ENCODE results near the gene CHST10.
"Not testable (repeated sequence)": the region's sequence is repeated elsewhere in the genome, so short reads cannot be mapped to it uniquely, and the experiment has no call there.

CHST10 gene, protein sequence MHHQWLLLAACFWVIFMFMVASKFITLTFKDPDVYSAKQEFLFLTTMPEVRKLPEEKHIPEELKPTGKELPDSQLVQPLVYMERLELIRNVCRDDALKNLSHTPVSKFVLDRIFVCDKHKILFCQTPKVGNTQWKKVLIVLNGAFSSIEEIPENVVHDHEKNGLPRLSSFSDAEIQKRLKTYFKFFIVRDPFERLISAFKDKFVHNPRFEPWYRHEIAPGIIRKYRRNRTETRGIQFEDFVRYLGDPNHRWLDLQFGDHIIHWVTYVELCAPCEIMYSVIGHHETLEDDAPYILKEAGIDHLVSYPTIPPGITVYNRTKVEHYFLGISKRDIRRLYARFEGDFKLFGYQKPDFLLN

DNA sequence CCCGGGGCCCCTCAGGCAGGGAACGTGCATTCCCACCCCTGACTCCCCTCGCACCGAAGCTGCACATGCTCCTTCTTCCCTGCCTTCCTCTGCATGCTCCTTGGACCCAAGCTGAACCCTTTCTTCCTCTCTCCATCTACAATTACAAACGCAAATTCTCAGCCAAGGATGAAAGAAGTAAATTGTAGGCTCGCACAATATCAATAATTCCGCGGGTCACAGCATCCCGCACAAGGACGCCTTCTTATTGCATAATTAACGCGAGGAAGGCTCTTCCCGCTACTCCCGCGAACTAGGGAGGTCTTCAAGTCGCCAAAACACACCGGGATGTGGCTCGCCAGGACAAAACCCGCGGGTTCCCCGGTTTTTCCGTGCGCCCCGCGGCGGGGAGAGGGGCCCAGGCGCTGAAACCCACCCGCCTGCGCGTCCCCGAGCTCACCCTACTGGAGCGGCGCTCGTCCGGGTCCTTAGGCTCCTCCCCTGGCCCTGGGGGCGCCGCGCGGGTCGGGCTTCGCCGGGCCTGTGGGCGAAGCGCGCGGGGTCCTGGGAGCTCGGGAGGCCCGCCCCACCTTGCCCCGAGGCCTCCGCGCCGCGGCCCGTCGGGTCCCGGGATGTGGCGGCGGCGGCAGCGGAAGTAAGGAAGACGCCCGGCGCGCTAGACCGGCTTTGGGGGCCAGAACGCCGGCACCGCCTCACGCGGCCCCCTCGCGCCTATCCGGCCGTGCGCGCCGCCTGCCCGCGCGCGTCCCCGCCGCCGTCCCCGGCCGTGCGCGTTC lies at the start of gene CHST10:
Gene CHST10, minus strand, starts transcription at position 734 of the 776 bp plus-strand sequence. CDS start 10,993 bp downstream, outside the sequence.
- DNase-seq: peak; percentile 73

DNA sequence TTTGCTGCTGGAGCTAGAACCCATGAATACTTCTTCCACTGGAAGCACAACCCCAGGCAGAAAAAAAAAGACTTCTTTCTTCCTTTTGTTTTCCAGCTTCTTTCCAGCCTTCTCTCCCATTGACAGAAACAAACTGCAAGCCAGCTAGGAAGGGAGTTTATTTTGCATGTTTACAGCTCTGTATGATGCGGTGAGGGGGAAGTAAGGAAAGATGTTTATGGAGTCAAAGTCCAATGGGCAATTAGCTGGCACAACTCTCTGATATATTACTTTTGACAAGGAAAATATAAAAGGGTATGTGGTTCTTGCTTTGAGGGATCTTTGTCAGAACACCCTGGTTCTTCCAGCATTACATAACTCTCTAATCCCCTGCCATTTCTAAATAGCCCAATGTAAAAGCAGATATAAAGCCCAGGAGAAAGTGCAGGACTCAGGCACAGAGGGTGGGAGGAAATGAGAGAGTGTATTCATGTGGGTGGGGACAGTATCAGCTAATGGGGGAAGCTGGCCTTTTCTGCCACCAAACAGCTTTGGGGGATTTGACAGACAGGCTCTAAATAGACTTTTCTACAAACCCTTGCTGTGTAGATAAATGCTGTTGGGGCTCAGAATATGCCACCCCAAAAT lies 43.5 kb upstream of the CHST10 start:
- no peak for DNase-seq

DNA sequence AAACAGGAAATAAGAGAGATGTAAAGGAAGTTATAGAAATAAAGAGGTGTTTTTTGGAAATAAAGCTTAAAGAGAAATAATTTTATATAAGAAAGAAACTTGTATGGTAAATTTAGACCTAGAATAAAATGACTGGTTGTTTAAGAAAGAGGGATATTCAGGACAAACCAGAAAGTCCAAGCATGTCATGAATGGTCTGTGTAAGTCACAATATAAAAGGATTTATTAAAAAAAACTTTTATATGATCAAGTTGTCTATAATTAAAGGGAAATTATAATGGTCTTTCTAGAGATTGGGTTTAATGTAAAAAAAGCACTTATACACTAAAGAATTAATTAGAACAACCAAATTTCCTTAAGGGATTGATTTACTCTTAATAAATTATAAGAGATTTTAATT lies 38.9 kb upstream of the CHST10 start:
- DNase-seq: not testable (repeated sequence)

DNA sequence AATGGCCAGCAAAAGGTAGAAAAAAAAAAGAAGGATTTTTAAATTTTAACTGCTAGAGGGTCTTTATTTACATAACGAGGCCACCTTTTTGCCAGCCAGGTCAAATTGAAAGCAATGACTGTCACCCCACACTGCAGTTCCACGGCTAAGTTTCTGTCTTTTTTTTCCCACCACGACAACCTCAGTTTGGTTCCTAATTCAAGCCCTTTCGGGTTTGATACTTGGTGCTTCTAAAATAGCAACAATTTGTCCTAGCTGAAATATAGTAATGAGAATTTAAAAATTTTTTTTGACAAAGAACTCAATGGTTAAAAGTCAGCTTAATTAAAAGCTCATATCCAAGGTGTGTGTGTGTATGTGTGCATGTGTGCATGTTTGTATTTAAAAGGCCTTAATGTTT lies 36.4 kb upstream of the CHST10 start:
- DNase-seq: no peak

DNA sequence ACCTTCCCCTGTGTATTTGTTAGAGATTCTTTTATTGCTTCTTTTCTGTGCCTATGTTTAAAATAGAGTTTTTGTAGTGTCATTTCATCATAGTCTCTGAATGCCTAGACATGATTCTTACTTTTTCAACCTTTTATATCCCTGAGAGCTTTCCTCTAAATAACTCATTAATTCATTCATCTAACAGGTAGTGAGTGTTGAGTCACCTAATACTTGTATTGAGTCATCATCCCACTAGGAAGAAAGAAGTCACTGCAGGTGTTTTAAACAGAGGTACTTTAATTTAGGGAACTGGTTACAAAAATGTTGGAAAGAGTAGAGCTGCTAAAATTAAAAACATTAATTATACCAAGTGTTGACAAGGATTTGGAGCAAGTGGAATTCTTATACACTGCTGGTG lies 34.3 kb upstream of the CHST10 start:
- no peak for DNase-seq

DNA sequence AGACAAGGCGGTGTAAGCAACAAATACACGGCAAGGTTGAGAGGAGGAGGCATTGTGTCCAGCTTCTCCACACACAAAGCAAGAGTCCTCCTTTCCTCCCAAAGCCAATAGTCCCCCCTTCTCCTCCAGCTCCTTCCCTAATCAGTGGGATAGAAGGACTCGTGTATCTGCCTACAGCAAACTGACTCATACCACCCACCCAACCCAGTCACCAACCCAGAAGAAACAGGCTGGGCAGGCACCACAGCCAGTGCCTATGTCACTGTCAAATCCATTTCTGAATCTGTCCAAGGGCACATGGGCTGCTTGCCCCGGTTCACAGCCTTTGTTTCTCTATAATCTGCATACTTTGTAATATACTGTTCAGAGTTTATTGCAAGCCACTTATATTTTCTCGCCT lies 33.6 kb upstream of the CHST10 start:
- DNase-seq: no peak

DNA sequence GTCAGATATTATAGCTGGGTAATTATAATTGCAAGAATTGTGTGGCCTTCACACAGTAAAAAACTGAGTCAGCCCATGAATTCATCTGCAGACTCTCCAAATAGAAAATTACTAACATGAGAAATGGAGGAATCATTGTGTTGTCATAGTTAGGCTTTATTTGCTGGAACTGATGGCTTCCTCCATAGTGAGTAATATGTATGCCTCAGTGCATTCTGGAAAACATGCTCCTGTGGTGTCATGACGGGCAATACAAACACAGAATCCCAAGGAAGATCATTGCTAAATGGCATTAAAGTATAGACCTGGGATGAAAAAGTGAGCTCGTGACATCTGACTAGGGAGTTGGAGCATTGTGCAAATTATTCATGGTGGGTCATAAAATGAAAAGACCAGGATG lies 29.2 kb upstream of the CHST10 start:
- no peak for DNase-seq

DNA sequence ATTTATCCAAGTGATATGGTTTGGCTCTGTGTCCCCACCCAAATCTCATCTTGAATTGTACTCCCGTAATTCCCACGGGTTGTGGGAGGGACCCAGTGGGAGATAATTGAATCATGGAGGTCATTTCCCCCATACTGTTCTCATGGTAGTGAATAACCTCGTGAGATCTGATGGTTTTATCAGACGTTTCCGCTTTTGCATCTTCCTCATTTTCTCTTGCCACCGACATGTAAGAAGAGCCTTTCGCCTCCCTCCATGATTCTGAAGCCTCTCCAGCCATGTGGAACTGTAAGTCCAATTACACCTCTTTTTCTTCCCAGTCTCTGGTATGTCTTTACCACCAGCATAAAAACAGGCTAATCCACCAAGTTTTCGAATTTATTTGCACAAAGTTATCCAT lies 20.3 kb upstream of the CHST10 start:
- DNase-seq: no peak

DNA sequence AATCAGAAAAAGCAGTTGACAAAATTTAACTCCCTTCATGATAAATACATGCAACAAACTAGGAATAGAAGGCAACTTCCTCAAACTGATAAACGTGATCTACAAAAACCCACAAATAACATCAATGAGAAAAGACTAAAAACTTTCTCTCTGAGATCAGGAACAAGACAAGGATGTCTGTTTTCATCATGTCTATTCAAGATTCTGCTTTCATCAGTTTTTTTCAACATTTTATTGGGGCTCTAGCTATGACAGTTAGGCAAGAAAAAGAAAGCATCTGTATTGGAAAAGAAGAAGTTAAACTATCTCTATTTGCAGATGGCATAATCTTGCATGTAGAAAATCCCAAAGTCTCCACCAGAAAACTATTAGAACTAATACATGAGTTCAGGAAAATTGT lies 12.3 kb upstream of the CHST10 start:
- DNase-seq: no peak

DNA sequence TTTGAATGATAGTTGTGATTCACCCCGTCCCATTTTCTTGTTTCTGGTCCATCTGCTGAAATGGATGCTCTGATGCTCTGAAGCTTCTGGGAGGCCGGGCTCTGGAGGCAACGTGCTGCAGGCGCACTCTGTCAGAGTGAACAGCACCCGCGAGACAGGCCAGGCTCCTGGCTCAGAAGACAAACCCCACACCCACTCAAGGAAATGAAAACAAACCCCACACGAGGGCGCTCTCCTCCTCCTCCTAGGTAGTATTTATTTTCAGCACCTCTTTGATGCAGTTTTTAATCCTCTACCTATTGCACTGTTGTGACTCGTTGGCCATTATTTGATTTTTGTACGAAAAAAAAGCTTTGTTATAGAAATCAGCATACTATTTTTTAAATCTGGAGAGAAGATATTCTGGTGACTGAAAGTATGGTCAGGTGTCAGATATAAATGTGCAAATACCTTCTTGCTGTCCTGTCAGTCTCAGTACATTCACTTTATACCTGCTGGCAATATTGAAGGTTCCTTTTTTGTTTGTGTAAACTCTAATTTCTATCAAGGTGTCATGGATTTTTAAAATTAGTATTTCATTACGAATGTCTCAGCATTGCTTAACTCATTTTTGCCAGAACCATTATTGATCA lies 10.3 kb upstream of the CHST10 start:
- no peak for DNase-seq

DNA sequence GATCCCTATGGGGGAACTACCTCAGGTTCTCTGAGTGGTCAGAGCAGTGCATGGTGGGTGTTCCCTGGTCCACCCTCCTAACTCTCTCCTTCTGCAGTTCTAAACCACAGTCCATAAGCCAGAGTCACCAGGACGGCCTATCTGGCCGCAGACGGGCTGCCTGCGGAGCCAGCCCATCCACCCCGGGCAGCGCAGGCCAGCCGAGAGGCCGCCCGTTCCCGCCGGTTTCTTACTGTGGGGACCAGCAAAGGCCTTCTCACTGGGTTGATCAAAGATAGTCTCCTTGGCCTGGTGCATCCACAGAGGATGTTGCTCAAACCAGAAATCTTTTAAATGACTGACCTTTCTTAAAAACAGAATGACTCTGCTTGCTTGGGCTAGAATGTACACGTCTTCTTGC lies 9.6 kb upstream of the CHST10 start:
- DNase-seq: no peak

DNA sequence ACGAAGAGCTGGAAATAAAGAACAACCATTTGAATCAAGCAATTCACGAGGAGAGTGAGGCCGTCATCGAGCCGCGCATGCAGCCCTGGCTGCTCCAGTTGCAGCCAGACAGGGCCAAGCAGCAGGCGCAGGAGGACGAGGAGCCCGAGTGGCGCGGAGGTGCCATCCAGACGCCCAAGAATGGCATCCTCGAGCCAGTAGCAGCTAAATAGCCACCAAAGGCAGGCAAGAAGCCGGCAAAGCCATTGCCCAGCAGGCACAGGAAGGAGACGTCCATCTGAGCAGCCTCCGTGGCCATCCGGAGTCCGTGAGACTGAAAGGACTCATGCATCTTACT lies 8.9 kb upstream of the CHST10 start:
- DNase-seq: no peak

DNA sequence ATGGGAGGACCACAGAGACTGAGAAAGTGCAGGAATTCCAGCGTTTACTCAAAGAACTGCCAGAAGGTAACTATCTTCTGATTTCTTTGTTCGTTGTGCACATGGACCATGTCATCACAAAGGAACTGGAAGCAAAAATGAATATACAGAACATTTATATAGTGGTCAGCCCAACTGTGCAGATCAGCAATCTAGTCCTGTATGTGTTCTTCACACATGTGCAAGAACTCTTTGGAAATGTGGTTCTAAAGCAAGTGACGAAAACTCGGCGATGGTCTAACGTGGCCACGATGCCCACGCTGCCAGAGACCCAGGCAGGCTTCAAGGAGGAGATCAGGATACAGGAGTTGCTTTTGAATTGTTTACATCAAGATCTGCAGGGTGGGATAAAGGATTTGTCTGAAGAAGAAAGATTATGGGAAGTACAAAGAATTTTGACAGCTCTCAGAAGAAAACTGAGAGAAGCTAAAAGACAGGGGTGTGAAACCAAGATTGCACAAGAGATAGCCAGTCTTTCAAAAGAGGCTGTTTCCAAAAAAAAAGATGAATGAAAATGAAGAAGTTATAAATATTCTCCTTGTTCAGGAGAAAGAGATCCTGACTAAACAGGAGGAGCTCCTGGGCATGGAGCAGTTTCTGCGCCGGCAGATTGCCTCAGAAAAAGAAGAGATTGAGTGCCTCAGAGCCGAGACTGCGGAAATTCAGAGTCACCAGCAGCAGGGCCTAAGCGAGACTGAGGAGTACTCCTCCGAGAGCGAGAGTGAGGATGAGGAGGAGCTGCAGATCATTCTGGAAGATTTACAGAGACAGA lies 8.3 kb upstream of the CHST10 start:
- DNase-seq: no peak

DNA sequence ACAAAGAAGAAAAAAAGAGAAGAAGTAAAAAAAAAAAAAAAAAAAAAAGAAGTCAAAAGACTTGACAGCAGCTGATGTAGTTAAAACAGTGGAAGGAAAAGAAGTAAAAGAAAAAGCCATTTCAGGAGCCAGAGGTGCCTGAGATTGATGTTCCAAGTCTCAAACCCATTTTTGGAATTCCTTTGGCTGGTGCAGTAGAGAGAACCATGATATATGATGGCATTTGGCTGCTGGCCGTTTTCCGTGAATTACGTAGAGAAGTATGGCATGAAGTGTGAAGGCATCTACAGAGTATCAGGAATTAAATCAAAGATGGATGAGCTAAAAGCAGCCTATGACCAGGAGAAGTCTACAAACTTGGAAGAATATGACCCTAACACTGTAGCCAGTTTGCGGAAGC lies 7.6 kb upstream of the CHST10 start:
- DNase-seq: no peak

DNA sequence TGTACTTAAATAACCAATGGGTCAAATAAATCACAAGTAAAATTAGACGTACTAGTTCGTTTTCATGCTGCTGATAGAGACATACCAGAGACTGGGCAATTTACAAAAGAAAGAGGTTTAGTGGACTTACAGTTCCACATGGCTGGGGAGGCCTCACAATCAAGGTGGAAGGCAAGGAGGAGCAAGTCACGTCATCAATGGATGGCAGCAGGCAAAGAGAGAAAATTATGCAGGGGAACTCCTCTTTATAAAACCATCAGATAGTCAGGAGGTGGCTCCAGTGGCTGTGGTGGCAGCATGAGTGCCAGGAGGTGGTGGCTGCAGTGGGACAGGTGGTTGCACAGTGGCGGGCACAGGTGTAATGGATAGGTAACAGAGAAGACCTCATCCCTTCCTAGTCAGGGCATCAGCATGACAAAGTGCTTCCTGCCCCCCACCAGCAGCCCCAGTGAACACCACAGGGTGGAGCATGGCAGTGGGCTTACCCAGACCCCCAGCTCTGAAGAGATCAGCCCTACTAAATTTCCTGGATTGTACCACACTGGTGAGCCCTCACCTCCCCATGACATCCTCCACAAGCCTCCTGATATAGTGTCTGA lies 6.9 kb upstream of the CHST10 start:
- DNase-seq: no peak

DNA sequence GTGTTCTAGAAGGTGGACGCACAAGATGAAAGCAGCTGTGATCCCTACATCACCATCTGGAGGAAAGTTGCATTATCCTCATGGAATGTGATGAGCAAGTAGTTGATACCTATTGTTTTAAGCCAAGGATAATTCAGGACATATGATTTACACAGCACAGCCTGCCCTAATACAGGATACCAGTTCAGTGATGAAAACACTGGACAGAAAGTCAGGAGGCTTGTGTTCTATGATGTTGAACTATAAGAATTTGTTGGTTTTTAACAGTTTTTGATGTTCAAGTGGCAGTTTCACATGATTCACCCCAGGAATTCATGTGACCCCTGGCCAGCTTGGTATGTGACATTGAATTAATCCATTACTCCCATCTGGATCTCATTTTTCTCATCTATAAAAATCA lies 6.2 kb upstream of the CHST10 start:
- no peak for DNase-seq

DNA sequence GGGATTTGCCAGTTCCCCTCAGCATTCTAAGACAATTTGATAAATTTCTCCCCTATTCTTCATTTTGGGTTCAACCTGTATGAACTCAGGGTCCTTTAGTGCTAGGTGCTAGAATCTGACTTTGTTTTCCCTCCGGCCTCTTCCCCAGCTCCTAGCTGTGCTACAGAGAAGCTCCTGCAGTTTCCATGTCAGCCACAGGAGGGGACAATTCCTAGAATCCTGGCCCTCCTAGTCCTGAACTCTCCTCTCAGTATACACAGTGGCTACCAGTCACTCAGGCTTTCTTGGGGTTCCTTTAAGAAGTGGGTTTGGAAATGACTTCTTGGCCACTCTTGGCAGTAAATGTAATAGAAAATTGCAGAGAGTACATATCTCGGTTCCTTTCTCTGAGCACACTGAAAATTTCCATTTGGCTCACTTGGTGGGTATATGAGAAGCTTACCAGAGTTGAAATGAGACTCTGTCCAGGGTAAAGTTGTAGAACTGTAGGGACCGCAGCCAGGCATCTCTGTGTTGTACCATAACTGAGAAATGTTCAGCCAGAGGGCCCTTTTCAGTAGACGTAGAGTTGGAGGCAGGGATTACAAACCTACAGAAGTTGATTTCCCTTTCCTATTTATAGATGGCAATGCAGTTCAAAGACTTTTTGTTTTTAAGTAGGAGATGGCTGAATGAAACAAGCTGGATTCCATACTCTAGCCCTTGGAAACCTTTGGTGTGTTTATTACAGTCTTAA lies 5.0 kb upstream of the CHST10 start:
- DNase-seq: no peak

DNA sequence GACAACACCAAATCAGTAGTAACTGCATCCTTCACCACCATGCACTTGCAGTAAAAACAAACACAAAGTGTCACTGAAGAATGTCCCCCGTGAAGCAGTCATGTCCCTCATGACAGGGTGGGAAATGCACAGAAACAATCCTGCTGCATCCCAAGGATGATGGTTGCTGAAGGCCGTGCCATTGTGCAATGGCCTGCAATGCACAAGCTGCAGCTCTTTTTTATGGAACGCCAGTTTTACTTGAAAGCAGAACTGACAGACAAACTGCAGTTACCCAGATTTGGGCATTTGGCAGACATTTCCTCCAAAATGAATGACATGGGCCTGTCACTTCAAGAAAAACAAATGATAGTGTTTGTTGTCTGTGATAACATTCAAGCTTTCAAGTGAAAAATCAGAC lies 2.4 kb upstream of the CHST10 start:
- no peak for DNase-seq

DNA sequence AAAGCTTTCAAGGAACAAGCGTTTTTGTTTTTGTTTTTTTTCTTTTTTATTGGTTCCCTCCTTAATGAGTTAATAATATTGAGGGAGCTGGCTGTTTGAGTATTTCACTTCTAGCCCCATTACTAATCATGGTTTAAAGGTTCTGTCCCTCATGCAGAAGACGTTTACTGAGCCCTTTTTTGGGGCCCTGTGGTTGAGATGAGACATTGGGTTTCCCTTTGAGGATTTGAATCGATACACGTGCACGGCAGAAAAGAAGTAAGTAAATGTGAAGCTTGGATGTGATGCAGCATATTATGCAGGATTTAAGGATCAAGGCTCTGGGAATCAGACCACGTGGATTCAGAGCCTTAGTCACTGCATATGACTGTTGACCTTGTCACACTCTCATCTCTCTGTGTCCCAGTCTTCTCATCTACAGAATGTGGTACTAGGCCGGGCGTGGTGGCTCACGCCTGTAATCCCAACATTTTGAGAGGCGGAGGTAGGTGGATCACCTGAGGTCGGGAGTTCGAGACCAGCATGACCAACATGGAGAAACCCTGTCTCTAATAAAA lies 1.0 kb upstream of the CHST10 start:
- DNase-seq: no peak

DNA sequence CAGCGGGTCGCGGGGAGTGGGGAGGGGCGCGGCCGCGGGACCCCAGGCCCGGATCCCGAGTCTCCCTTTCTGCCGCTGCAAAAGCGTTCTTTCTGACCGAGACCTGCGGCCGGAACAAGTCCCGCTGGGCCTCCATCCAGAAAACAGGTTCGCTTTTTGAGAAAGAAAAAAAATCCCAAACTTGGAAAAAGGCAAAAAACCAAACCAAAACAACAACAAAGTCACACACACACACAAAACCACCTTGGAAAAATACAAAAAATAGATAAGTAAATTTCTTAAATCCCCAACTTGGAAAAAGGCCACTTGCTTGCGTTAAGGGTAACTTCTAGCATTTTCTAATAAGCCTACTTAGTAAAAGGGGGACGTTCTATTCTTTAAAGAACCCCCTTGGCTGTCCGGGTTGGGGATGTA lies 250 bp upstream of the CHST10 start:
- DNase-seq: no peak

DNA sequence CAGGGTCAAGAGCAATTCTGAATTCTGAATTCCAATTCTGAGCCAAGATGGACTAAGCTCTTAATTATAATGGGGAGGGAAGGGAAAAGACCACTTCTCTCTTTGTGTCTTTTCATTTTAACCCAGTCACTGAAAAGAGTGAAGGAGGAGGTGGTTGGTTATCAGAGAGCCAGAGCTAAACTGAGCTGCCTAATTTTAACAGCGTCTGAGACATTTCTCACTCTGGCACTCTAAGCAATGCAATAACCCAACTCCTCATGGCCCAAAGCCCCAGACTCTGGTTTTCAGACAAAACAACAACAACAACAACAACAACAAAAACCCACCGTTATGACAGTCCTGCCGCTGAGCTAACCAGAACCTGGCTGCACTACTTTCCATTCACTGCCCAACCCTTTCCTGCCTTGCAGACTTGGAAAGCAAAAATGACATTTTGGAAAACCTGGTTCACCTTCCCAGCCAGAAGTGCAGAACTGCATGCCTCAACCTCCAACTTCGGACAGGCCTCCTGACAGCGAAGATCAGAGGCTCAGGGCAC lies 1.0 kb downstream of the CHST10 start:
- DNase-seq: no peak
